PC-3 (cell line): ENCODE results near the gene DRAXIN. TPM values are rescaled to one million over a fixed set of nuclear protein-coding genes. Genes with fewer than 3 reads are reported as not detected.

Source experiments
- ATAC-seq: fragments of 200-7000 bp; cut with Tn5 transposase; 2 replicates; pipeline ENCODE4 v1.9.1; 2020; ENCODE audit warnings: mild to moderate bottlenecking, moderate library complexity
- BruUV-seq: library from RNA; stranded (reverse); fragments of 400-500 nt; replicated peaks from 2 replicates; lab custom pipeline; 2021; lab: Mats Ljungman, UMichigan
- CTCF ChIA-PET: fragments of 300-600 bp; sonication (Branson Sonifier 250); formaldehyde crosslinking; loops from one replicate; lab custom pipeline; 2022; ENCODE audit warnings: antibody characterized with exemption; lab: Charles Lee
- POLR2A ChIA-PET: fragments of 300-600 bp; sonication (Branson Sonifier 250); formaldehyde crosslinking; loops from one replicate; lab custom pipeline; 2022; ENCODE audit warnings: antibody characterized with exemption; ENCODE audit not compliant: unreplicated experiment; lab: Charles Lee
- DNase-seq: peaks from one replicate; pipeline ENCODE4 v3.0.0-alpha.2; 2015
- H2AFZ ChIP-seq: fragments of 300-600 bp; sonication (generic); 2 replicates; pipeline ENCODE4 v1.6.0; 2016; ENCODE audit warnings: antibody characterized with exemption, low read length
- H3F3A ChIP-seq: fragments of 300-600 bp; sonication (generic); one replicate; pipeline ENCODE4 v1.6.0; 2017; ENCODE audit warnings: antibody characterized with exemption, low read length, control low read depth, mild to moderate bottlenecking; ENCODE audit not compliant: unreplicated experiment
- H3K27ac ChIP-seq: fragments of 300-600 bp; sonication (generic); 2 replicates; pipeline ENCODE4 v1.5.1; 2016; ENCODE audit warnings: mild to moderate bottlenecking, low read length
- H3K27me3 ChIP-seq: fragments of 300-600 bp; sonication (generic); 2 replicates; pipeline ENCODE4 v1.6.1; 2016; ENCODE audit warnings: low read length, mixed read lengths
- H3K36me3 ChIP-seq: fragments of 300-600 bp; sonication (generic); 2 replicates; pipeline ENCODE4 v1.6.1; 2016; ENCODE audit warnings: low read depth, mixed run types, low read length, mixed read lengths
- H3K4me1 ChIP-seq: fragments of 300-600 bp; sonication (generic); 2 replicates; pipeline ENCODE4 v1.5.1; 2016; ENCODE audit warnings: low read length; ENCODE audit not compliant: insufficient read depth
- H3K4me2 ChIP-seq: fragments of 300-600 bp; sonication (generic); 2 replicates; pipeline ENCODE4 v1.6.0; 2016; ENCODE audit warnings: low read length
- H3K4me3 ChIP-seq: fragments of 300-600 bp; sonication (generic); 2 replicates; pipeline ENCODE4 v1.5.1; 2016; ENCODE audit warnings: mild to moderate bottlenecking, low read length, mixed read lengths
- H3K79me2 ChIP-seq: fragments of 300-600 bp; sonication (generic); 2 replicates; pipeline ENCODE4 v1.6.1; 2017; ENCODE audit warnings: low read length, mixed read lengths
- H3K9ac ChIP-seq: fragments of 300-600 bp; sonication (generic); 2 replicates; pipeline ENCODE4 v1.6.0; 2016; ENCODE audit warnings: mild to moderate bottlenecking, low read length
- H3K9me2 ChIP-seq: fragments of 300-600 bp; sonication (generic); replicated peaks from 2 replicates; pipeline ENCODE4 v1.6.1; 2016; ENCODE audit warnings: mixed run types, low read length, mixed read lengths
- H3K9me3 ChIP-seq: fragments of 300-600 bp; sonication (generic); 2 replicates; pipeline ENCODE4 v1.6.1; 2016; ENCODE audit warnings: low read length, mixed read lengths
- H4K20me1 ChIP-seq: fragments of 300-600 bp; sonication (generic); 2 replicates; pipeline ENCODE4 v1.6.1; 2016; ENCODE audit warnings: low read length, mixed read lengths
- EZH2 ChIP-seq: fragments of 300-600 bp; sonication (generic); IDR thresholded peaks from one replicate; pipeline ENCODE4 v1.6.1; 2017; ENCODE audit warnings: antibody characterized with exemption, mild to moderate bottlenecking, low read length; ENCODE audit not compliant: unreplicated experiment
- EZH2phosphoT487 ChIP-seq: fragments of 300-600 bp; sonication (generic); IDR thresholded peaks from 2 replicates; pipeline ENCODE4 v1.6.1; 2018; ENCODE audit warnings: mild to moderate bottlenecking, antibody characterized with exemption, low read length, borderline replicate concordance
- intact Hi-C: fragments of 100-400 bp; cut with micrococcal nuclease; formaldehyde crosslinking; loops from 2 replicates; pipeline ENCODE4 v1.9.0; 2023
- total RNA-seq: library from RNA; depleted of rRNA; stranded (reverse); fragments of >200 nt; gene quantifications from 2 replicates; pipeline ENCODE4 v1.2.3, GENCODE V29; 2014
- TF ChIP-seq, protein P1 (sequence below): fragments of 300-600 bp; sonication (generic); conservative IDR thresholded peaks from 2 replicates; pipeline ENCODE4 v1.5.1; 2017; ENCODE audit warnings: antibody characterized with exemption, low read depth, mild to moderate bottlenecking, low read length

Gene DRAXIN
- total RNA-seq, 1 experiment from 2014 or later: 0.07 TPM

DNA sequence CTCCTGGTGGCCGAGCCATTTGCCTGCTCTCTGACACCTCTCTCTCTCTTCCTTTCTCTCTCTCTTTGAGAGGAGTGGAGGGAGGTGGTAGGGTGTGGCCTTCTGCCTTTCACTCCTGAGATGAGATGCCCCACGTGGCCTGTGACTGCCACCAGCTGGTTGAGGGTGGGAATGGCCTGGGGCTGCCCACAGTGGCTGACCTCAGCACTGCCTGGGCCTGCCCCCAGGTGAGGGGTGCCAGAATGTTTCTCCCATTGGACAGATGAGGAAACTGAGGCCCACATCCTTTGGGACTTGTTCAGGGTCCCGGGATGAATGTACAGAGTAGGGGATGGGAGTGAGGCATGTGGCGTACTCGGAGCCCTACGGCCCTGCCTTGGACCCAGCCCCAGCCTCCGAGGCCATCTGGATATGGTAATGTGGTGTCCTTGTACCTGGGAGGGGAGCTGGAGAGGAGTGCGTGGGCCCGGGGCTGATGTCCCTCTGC is 57.7 kb downstream of the DRAXIN start:
- Histone ChIP-seq H4K20me1 (no peaks in the 10 kb centered on the region), H3K4me3 (no peak overlapping the region), H3K9me2 (no peaks in the 10 kb centered on the region), H3K36me3 (no peaks in the 10 kb centered on the region; the same call in 1 of the 2 replicates), H3K27ac (no peak overlapping the region), H2AFZ (no peak overlapping the region), H3K9me3 (no peaks in the 10 kb centered on the region), H3K4me2 (no peak overlapping the region), H3F3A (peaks cover 4% of the 10 kb centered on the region), H3K27me3 (no peaks in the 10 kb centered on the region), H3K9ac (no peak overlapping the region), H3K79me2 (no peaks in the 10 kb centered on the region), H3K4me1 (peaks cover 14% of the 10 kb centered on the region)
- no peak for TF ChIP-seq EZH2phosphoT487
- TF ChIP-seq, protein P1, sequence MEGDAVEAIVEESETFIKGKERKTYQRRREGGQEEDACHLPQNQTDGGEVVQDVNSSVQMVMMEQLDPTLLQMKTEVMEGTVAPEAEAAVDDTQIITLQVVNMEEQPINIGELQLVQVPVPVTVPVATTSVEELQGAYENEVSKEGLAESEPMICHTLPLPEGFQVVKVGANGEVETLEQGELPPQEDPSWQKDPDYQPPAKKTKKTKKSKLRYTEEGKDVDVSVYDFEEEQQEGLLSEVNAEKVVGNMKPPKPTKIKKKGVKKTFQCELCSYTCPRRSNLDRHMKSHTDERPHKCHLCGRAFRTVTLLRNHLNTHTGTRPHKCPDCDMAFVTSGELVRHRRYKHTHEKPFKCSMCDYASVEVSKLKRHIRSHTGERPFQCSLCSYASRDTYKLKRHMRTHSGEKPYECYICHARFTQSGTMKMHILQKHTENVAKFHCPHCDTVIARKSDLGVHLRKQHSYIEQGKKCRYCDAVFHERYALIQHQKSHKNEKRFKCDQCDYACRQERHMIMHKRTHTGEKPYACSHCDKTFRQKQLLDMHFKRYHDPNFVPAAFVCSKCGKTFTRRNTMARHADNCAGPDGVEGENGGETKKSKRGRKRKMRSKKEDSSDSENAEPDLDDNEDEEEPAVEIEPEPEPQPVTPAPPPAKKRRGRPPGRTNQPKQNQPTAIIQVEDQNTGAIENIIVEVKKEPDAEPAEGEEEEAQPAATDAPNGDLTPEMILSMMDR: peak; percentile 42
- POLR2A ChIA-PET: no interaction called here
- DNase-seq (no peak), ATAC-seq (peak; percentile 26; the same call in 1 of the 2 replicates)
- CTCF ChIA-PET: no interaction called here
- BruUV-seq: no TSS peak
- intact Hi-C loops: no loop called here

DNA sequence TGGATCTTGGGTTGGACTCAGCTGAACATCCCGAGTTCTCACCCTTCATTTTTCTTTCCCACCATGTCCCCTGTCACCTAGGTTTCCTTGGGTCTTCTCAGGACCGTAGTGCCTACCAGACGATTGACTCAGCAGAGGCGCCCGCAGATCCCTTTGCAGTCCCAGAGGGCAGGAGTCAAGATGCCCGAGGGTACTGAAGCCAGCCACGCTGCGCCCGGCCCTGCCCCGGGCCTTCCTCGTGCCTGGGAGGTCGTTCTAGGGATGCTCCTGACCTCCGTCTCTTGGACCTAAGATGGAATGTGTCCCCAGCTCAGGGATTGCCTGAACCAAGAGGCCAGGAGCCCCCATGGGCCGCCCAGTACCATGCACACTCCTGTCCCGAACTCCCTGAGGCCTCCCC is 58.5 kb downstream of the DRAXIN start:
- DNase-seq: no peak
- Histone ChIP-seq H3K9me3 (no peaks in the 10 kb centered on the region), H3K4me3 (no peak overlapping the region), H2AFZ (no peak overlapping the region), H3K4me1 (peaks cover 14% of the 10 kb centered on the region), H3K36me3 (no peaks in the 10 kb centered on the region; the same call in 1 of the 2 replicates), H3K9ac (no peak overlapping the region), H3K27me3 (no peaks in the 10 kb centered on the region), H3F3A (peaks cover 4% of the 10 kb centered on the region), H3K79me2 (no peaks in the 10 kb centered on the region), H3K4me2 (no peak overlapping the region), H3K9me2 (no peaks in the 10 kb centered on the region), H3K27ac (no peak overlapping the region), H4K20me1 (no peaks in the 10 kb centered on the region)
- TF ChIP-seq, protein P1: no peak
- TF ChIP-seq EZH2phosphoT487 (no peak), EZH2 (no peak)
- no peak for ATAC-seq
- no TSS peak for BruUV-seq
- POLR2A ChIA-PET: no interaction called here
- intact Hi-C loops: no loop called here
- CTCF ChIA-PET: no interaction called here

DNA sequence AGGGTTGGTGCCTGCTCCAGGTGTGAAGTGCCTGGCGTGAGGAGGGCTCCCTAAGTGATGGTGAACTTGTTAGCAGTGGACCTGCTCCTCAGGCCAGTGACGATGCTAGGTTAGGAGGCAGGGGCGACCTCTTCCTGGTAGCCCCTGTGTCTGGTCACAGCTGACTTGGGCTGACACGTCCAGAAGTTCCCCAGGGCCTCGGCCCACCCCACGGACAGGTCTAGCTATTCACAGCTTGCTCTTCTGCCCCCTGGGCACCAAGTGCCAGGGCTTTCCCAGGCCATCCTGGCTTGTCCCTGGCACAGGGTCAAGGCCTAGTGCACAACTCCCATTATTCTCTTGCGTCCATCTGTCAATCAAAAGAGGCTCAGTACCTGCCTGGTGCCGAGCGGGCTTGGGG is 59.6 kb downstream of the DRAXIN start:
- H3K9me3 ChIP-seq: no peaks in the 10 kb centered on the region
- intact Hi-C loops: no loop called here
- no peak overlapping the region for H3K4me2 ChIP-seq
- H3F3A ChIP-seq: no peaks in the 10 kb centered on the region
- H3K4me3 ChIP-seq: no peak overlapping the region
- H3K4me1 ChIP-seq: peaks cover 6% of the 10 kb centered on the region
- ChIA-PET POLR2A (no interaction called here), CTCF (no interaction called here)
- ATAC-seq (no peak), DNase-seq (no peak)
- no peaks in the 10 kb centered on the region for H3K9me2 ChIP-seq
- H2AFZ ChIP-seq: no peak overlapping the region
- H3K9ac ChIP-seq: no peak overlapping the region
- H3K27me3 ChIP-seq: no peaks in the 10 kb centered on the region
- TF ChIP-seq EZH2phosphoT487 (no peak), EZH2 (no peak)
- TF ChIP-seq, protein P1: no peak
- H4K20me1 ChIP-seq: no peaks in the 10 kb centered on the region
- no peaks in the 10 kb centered on the region for H3K79me2 ChIP-seq
- BruUV-seq: no TSS peak
- H3K36me3 ChIP-seq: no peaks in the 10 kb centered on the region; the same call in 1 of the 2 replicates
- H3K27ac ChIP-seq: no peak overlapping the region
